ENCODE results near the gene TJAP1.
A peak's percentile ranks its signal among the peaks of the same experiment; 100 is the strongest.

Gene TJAP1

DNA sequence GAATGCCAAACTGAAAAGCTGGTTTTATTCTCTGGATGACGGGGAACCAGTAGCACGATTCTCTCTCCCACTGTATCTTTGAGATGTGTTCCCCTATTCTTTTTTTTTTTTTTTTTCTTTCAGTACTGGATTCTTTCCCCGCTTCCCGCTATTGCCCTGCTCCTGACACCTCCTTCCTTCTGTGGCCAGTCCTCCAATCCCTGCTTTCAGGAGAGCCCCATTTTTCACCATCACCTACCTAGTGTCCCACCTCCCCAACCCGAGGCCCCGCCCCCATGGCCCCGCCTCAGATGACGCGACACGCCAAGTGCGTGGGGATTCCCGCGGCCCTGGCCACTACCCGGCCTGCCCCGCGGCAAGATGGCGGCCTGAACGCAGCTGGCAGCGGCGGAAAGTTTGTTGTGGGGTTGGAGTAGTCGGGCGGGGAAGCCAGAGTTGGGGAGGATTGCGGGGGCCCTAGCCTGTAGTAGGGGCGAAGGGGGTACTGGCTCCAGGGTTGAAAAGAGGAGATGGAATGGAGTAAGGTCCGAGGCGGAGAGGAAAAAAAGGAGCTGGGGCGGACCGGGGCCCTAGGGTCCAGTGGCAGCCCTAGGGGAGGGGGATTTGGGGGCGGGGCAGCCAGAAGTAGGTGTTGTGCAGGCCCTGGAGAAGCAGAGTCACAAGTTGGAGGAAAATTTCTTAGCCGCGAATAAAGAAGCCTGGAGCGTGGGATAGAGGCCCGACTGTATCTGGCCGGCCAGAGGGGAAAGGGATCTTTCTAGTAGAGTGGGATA lies at the start of gene TJAP1:
TSS of gene TJAP1 (plus strand) at position 336 of the 773 bp plus-strand sequence. CDS start 21,432 bp downstream, outside the sequence.
- peak; percentile 99 to 100 for DNase-seq

- DNase-seq: no peak
These were observed 49.2 kb upstream of the TJAP1 start for GRCh38 chr6:43428112-43428570.

- no peak for DNase-seq
These were observed 48.5 kb upstream of the TJAP1 start for GRCh38 chr6:43428874-43429273.

DNA sequence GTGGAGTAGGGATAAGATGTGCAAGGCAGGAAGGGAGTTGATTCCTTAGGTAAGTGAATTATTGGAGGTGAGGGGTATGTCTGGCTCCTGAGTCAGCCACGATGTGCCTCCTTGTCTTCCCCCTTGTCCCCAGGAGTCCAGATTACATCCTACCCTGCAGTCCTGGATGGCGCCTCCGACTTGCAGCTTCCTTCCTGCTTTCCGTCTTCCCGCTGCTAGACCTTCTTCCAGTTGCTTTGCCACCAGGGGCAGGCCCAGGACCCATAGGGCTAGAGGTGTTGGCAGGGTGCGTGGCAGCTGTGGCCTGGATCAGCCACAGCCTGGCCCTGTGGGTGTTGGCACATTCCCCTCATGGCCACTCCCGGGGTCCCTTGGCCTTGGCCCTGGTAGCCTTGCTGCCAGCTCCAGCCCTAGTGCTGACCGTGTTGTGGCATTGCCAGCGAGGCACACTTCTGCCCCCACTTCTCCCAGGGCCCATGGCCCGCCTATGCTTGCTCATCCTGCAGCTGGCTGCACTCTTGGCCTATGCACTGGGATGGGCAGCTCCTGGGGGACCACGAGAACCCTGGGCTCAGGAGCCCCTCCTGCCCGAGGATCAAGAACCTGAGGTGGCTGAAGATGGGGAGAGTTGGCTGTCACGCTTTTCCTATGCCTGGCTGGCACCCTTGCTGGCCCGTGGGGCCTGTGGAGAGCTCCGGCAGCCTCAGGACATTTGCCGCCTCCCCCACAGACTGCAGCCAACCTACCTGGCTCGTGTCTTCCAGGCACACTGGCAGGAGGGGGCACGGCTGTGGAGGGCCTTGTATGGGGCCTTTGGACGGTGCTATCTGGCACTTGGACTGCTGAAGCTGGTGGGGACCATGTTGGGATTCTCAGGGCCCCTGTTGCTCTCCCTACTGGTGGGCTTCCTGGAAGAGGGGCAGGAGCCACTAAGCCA lies 45.1 kb upstream of the TJAP1 start:
- no peak for DNase-seq

DNA sequence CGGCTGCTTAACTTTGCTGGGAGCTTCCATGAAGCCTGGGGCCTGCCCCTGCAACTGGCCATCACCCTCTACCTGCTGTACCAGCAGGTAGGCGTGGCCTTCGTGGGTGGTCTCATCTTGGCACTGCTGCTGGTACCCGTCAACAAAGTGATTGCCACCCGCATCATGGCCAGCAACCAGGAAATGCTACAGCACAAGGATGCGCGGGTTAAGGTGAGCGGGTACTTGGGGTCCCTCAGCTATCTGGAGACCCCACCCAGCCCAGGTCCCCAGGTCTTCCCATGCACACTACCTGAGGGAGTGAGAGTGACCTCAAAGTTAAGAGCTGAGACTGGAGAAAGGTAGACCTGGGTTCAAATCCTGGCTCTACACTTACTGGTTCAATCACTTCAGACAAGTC lies 44.2 kb upstream of the TJAP1 start:
- no peak for DNase-seq

- no peak for DNase-seq
These were observed 43.1 kb upstream of the TJAP1 start for GRCh38 chr6:43434001-43434840.

DNA sequence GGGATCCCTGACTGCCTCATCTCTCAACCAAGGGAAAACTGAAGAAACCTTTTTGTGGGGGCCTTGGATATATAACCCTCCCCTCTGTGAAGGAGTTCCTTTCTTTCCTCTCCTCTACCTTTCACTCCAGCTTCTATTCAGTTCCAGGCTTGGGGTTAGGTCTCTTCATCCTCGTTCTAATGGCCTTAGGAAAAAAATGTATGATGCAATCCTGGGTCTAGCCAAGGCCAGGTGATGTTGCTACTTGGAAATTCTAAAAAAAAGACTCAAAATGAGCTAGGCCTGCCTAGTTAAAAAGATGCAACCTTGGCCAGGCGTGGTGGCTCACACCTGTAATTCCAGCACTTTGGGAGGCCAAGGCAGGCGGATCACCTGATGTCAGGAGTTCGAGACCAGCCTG lies 42.4 kb upstream of the TJAP1 start:
- no peak for DNase-seq

- DNase-seq: no peak
These were observed 41.5 kb upstream of the TJAP1 start for GRCh38 chr6:43435682-43436437.

- no peak for DNase-seq
These were observed 40.6 kb upstream of the TJAP1 start for GRCh38 chr6:43436577-43437282.

DNA sequence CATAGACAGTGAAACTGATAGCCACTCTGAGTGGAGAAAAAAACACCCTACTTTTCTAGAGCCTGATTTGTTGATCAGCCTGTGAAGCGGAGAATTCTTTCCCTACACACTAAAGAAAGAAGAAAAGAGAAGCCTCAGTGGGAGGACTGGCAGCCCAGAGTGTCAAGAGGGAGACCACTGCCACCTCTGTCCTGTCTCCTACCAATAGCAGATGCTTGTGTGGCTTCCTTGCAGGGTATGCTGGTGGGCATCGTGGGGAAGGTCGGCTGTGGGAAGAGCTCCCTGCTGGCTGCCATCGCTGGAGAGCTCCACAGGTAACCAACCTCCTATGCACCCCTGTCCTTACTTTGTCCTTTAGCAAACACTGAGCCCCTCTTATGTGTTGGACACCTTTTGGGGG lies 39.7 kb upstream of the TJAP1 start:
- DNase-seq: no peak

DNA sequence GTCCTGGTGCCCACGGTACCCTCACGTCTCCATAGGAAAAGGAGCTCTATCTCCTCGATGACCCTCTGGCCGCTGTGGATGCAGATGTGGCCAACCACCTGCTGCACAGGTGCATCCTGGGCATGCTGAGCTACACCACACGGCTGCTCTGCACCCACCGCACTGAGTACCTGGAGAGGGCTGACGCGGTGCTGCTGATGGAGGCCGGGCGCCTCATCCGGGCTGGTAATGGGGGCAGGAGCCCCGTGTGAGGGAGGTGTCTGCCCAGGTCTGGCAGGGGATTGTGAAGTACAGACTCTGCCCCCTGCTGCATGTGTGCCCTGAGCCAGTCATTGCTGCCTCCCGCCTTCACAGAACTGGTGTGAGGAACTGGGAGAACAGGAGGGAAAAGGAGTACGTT lies 34.4 kb upstream of the TJAP1 start:
- DNase-seq: no peak

- DNase-seq: no peak
These were observed 33.3 kb upstream of the TJAP1 start for GRCh38 chr6:43444036-43444435.

DNA sequence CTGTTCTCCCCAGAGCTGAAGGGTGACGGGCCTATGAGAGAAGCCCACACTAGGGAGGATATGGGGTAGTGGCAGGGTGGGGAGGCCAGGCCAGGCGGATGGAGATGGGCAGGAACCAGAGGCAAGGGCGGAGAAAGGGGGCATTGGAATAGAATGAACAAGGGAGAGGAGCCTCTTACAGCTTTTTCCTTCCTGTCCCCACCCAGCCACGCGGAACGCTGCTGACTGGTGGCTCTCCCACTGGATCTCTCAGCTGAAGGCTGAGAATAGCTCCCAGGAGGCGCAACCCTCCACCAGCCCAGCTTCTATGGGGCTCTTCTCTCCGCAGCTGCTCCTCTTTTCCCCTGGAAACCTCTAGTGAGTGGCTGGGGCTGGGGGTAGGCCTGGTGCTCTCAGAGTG lies 32.8 kb upstream of the TJAP1 start:
- no peak for DNase-seq

- DNase-seq: no peak
These were observed 31.8 kb upstream of the TJAP1 start for GRCh38 chr6:43445576-43445975.

GRCh38 chr6:43447604-43448003 lies 29.8 kb upstream of the TJAP1 start:
- DNase-seq: no peak

GRCh38 chr6:43448916-43449315 lies 28.5 kb upstream of the TJAP1 start:
- DNase-seq: no peak

- DNase-seq: no peak
These were observed 26.7 kb upstream of the TJAP1 start for GRCh38 chr6:43450699-43451131.

- DNase-seq: no peak
These were observed 26.0 kb upstream of the TJAP1 start for GRCh38 chr6:43451348-43451747.

- no peak for DNase-seq
These were observed 25.4 kb upstream of the TJAP1 start for GRCh38 chr6:43451939-43452338.

- no peak for DNase-seq
These were observed 24.5 kb upstream of the TJAP1 start for GRCh38 chr6:43452896-43453295.

DNA sequence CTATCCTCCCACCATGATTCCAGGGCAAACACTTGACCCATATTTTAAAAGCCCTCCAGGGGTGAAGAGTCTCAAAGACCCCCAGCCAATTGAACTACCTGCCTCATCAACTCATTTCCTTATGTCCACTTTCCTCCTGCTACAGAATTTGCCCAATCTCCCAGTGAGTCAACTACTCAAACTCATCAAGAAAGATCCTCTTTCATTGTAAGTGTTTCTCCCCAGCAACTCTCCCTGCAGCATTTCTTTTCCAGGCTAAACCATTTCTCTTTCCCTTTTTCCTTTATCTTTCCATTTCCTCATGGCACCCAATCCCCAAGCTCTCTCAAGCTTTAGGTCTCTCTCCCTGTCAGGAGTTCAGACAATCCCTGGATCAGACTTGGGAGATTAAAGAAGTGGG lies 23.5 kb upstream of the TJAP1 start:
- DNase-seq: no peak

All from stimulated activated CD4-positive, alpha-beta T cell treated with anti-CD3 and anti-CD28 coated beads, Interleukin-2, amount 100 ng/mL, for 24 hours (primary cell).